HG03558 (cell line): ENCODE results near the gene NUDT5.
A peak's percentile ranks its signal among the peaks of the same experiment; 100 is the strongest.
"Not testable (repeated sequence)": the region's sequence is repeated elsewhere in the genome, so short reads cannot be mapped to it uniquely, and the experiment has no call there.

Experiments used
- ATAC-seq: cut with Tn5 transposase; IDR thresholded peaks from one replicate; pipeline ENCODE4 v1.9.1; 2021; ENCODE audit warnings: moderate number of reproducible peaks; ENCODE audit not compliant: unreplicated experiment; ENCODE audit errors: extremely low read depth

The NUDT5 gene

DNA sequence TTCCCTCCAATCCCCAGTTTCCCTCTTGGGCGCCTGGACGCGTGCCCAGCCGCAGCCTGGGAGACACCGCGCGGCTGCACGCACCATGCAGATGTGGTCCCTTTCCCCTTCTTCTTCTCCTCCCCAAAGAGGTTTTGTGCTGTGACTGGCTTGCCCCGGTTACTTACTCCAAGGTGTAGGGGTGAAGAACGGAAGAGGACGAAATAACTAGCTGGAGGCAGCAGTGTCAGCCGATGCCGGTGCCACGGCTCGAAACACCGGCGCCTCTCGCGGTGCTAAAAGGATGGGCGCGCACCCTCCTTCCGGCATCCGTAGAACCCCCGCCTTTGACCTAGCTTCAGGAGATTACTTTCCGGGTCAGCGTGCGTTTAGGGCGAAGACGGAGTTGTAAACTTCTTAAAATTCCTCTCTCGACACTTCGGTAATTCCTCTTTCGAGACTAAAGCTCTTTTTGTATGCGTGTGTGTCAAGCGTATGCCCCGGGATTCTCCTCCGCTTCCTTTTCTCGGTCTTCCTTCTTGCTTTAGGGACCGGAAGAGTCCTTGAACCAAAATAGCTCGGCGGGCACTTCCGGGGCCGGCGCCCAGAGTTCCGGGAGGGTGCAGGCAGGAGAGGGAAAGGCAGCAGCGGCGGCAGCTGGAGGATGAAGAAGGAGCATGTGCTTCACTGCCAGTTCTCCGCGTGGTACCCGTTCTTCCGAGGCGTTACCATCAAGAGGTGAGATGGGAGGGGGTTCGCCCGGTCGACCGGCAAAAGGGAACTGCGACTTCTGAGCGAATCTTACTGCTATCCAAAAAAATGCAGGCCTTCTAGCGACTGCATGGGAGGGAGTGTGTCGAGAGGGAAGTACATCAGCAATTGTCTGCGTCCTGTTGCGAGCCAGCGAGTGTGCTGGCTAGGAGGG is at the start of gene NUDT5, which contains the start of gene CDC123:
Gene NUDT5, minus strand, starts transcription at position 289 of the 904 bp plus-strand sequence. CDS start 9,600 bp downstream, outside the sequence.
Gene CDC123, plus strand, starts transcription at position 586 of the 904 bp plus-strand sequence. Its CDS starts 58 bp downstream, at position 644.
- ATAC-seq, result peak; percentile 53

DNA sequence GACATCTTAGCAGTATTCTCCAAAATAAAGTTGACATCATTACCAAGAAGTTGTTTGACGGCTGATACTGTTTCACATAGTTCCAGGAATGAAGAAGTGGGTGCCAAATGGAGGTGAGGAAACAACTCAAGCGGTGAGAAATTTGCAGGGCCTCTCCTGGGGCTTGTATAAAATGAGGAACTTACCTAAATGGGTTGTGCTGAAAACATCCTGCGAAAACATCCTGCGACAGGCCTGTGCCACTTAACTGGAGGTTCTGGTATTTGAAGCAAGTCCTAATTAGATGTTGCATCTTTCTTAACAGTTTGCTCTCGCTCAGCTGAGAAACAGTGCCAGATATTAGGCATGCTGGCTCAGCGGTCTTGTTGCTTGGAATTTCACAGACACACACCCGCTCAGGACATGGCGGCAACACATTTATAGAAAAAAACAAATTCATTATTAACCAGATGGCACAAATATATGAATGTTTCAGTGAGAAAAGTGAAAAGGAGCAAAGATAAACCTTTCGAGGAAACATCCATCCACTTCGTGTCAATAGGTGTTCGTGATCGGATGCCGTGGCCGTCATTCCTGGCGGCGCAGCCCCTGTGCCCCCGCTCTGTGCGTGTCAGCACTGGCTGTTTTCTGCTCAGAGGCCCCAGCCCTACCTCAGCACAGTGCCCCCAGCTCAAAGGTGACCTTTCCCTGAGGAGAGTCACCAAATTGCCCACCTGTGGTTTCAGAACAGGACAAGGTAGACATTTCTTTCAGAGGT is 48.4 kb upstream of the NUDT5 start:
- no peak for ATAC-seq

GRCh38 chr10:12241810-12242529 is 46.3 kb upstream of the NUDT5 start:
- ATAC-seq, result no peak

- ATAC-seq, result no peak
Measured at GRCh38 chr10:12238821-12239220, 43.1 kb upstream of the NUDT5 start.

DNA sequence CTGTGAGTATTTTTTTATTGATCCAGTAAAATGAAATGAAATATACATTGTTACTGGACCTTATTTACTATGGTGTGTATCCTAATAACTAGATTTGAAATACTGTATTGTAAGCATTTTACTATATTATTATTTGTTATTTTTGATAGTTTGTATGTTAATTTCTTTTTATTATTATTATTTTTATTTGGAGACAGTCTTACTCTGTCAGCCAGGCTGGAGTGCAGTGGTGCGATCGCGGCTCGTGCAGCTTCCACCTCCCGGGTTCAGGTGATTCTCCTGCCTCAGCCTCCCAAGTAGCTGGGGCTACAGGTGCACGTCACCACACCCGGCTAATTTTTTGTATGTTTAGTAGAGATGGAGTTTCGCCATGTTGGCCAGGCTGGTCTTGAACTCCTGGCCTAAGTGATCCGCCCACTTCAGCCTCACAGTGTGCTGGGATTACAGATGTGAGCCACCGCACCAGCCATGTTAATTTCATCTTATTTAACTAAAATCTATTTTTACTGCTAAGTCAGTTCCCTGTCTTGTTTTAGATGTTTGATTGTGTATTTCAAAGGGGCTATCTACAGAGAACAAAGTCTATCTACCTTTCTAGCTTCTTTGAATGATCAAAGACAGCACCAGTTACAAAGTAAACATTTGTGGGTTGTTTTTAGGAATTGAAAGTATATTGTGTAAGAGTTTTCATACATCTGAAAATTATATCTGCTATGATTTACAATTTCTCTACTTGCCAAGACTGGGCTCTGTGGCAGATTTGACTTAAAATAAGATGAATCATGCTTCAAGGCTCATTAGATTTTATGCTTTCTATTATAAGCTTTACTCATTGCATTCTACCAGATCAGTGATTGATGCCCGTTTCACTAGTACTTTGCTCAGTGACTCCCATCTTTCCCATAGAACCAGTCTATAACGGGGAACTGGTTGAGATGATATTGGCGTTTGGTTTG is 41.9 kb upstream of the NUDT5 start:
- no peak for ATAC-seq

- no peak for ATAC-seq
Measured at GRCh38 chr10:12235796-12236195, 40.1 kb upstream of the NUDT5 start.

DNA sequence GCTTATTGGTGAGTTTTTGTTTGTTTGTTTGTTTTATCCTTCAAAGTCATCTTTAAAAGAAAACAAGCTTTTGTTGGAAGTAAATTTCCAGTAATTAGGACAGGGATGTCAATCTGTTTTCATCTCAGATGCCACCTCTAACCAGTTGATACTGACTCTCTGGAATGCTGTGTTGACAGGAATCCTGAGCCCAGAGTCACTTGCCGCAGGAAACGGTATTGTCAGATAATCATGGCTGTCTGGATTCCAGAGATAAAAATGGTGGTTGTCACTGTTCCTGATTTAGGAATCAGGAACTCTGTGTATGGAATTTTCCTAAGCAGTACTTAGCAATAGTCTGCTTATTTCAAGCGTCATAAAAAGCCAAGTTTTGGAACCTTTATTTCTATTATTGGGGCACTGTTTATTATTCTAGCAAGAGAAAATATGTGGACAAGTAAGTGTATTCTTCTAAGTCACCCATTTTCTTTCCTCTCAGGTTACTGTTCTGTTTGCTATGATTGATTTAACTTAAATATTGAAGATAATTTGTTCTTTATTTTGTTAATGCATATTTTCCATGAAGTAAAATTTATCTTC is 39.5 kb upstream of the NUDT5 start:
- no peak for ATAC-seq

DNA sequence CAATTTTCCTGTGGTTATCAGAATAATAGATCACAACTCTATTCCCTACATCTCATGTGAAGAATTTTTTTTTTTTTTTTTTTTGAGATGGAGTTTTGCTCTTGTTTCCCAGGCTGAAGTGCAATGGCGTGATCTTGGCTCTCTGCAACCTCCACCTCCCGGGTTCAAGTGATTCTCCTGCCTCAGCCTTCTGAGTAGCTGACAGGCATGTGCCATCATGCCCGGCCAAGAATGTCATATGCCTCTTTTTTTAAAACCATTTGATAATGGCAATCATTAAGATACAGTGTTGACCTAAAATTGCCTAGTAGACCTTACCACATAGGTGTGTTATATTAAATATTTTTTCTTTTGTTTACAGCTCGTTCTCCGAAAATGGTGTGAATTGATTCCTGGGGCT is 39.0 kb upstream of the NUDT5 start:
- ATAC-seq, result not testable (repeated sequence)

- ATAC-seq, result no peak
Measured at GRCh38 chr10:12228851-12229250, 33.2 kb upstream of the NUDT5 start.

DNA sequence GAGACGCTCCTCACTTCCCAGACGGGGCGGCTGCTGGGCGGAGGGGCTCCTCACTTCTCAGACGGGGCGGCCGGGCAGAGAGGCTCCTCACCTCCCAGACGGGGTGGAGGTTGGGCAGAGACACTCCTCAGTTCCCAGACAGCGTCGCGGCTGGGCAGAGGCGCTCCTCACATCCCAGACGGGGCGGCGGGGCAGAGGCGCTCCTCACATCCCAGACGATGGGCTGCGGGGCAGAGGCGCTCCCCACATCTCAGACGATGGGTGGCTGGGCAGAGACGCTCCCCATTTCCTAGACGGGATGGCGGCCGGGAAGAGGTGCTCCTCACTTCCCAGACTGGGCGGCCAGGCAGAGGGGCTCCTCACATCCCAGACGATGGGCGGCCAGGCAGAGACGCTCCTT is 30.7 kb upstream of the NUDT5 start:
- not testable (repeated sequence) for ATAC-seq

- ATAC-seq, result no peak
Measured at GRCh38 chr10:12225444-12225843, 29.8 kb upstream of the NUDT5 start.

DNA sequence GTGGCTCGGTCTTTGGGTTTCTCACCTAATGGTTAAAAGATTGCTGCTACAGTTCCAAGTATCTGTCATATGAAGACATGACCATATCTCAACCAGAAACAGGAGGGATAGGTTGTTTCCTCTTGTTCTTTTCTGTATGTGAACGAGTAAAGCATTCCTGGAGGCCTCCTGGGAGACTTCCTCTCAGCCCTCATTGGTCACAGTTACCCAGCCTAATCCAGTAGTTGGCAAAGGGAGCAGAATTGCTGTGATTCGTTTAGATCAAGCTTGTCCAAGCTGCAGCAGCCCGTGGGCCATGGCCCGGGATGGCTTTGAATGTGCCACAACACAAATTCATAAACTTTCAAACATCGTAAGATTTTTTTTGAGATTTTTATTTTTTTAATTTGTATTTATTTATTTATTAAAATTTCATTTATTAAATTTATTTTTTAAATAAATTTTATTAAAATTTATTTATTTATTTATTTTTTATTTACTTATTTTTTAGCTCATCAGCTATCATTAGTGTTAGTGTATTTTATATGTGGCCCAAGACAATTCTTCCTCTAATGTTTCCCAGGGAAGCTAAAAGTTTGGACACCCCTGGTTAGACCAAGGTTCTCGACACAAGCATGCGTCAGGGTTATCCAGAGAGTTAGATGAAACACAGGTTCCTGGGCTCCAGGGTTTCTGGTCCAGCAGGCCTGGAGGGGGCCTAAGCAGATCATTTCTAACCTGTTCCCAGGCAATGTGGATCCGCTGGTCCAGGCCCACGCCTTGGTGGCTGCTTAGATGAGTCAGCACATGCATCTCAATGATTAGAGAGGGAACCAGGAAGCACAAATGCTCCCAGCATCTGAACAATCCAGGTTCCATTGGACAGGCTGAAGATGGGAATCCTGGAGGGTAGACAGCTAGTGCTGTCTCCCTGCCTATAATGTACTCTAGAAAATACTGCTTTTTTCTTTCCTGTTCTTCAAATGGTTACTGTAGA is 25.9 kb upstream of the NUDT5 start:
- no peak for ATAC-seq

- ATAC-seq, result no peak
Measured at GRCh38 chr10:12218991-12219390, 23.3 kb upstream of the NUDT5 start.

DNA sequence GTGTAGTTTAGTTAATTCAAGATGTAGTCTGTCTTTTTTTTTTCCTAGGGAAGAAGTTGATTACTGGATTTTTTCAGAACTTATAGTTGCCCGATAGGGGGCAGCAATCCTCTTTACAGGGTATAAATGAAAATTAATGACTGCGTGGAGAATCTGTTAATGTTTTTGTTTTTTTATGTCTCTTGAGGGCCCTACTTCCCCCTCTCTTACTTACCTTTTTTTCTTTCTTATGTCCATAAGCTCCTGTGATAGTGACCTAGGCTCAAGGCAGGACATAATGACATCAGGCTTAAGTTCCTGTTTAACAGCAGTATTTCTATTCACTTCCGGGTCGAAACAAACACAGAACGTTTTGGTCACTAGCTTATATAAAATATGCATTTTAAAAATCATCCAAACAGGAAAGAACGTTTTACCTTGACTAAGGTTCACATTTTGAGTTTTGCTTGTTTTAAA is 19.1 kb upstream of the NUDT5 start:
- ATAC-seq, result no peak

- ATAC-seq, result no peak
Measured at GRCh38 chr10:12214093-12214492, 18.4 kb upstream of the NUDT5 start.

DNA sequence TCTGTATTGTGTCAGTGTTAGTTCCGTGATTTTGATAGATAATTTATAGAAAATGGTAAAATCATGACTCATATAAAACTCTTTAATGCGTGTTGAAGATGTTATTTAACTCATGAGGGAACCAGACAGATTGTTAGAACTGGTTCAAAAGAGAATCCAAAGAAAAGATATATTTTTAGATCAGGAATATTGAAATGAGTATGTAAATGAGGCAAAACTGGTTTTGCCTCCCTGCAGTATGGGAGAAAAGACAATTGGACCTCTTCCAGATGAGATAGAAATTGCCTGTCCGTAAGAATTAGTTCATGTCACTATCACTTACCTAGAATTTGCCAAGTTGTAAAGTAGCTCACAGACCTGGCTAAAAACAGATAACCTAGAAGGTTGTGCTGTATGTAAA is 17.9 kb upstream of the NUDT5 start:
- no peak for ATAC-seq

DNA sequence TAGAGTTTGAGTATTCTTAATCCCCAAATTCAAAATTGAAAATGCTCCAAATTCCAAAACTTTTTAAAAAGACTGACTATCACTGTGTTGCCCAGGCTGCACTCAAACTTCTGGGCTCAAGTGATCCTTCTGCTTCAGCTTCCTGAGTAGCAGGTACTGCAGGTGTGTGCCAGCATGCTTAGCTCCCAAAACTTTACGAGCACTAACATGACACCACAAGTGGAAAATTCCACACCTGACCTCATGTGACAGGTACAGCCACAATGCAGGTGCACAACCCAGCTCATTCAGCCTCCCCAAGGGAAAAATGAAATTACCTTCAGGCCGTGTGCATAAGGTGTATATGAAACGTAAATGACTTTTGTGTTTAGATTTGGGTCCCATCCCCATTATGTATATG is 16.8 kb upstream of the NUDT5 start:
- no peak for ATAC-seq

DNA sequence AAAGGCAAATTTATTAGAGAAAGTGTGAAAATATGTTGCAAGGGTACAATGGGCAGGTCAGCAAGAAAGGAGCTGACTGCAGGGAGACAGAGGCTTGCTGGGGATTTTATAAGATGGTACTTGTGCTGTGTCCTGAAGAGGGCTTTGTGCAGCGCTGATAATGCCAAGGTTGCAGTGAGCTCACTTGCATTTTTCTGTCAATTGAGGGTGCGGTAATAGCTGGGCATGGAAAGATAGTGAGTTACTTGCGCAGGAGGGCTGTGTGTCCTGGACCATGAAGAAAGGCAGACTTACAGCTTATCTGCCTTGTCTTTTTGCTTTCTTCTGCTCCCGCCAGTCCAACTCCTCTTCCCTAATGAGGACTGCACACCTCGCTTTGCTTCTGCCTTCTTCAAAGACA is 12.8 kb upstream of the NUDT5 start:
- no peak for ATAC-seq
